Activated CD8-positive, alpha-beta T cell treated with anti-CD3 and anti-CD28 coated beads for 36 hours (primary cell): ENCODE data around the gene BTAF1. TPM values are rescaled to one million over a fixed set of nuclear protein-coding genes. Genes with fewer than 3 reads are reported as not detected.

ENCODE experiments used
- ATAC-seq: fragments of 200-7000 bp; cut with Tn5 transposase; one replicate; pipeline ENCODE4 v1.10.0; 2021; ENCODE audit warnings: mild to moderate bottlenecking, moderate library complexity
- CTCF ChIA-PET: fragments of 350-600 bp; sonication (Branson Sonifier 250); formaldehyde crosslinking; loops from one replicate; lab custom pipeline; 2021; ENCODE audit warnings: antibody characterized with exemption; lab: Charles Lee
- POLR2A ChIA-PET: fragments of 350-600 bp; sonication (Branson Sonifier 250); formaldehyde crosslinking; loops from one replicate; lab custom pipeline; 2021; ENCODE audit warnings: antibody characterized with exemption; lab: Charles Lee
- DNase-seq: peaks from one replicate; pipeline ENCODE4 v3.0.0-alpha.2; 2020
- H3K27ac Mint-ChIP-seq: one replicate; pipeline ENCODE4 v1.8.0; 2021; ENCODE audit warnings: mild to moderate bottlenecking, mixed read lengths
- H3K27me3 Mint-ChIP-seq: one replicate; pipeline ENCODE4 v1.8.0; 2021; ENCODE audit warnings: mixed read lengths
- H3K36me3 Mint-ChIP-seq: one replicate; pipeline ENCODE4 v1.8.0; 2021; ENCODE audit warnings: low read depth, mixed read lengths
- H3K4me1 Mint-ChIP-seq: one replicate; pipeline ENCODE4 v1.8.0; 2021; ENCODE audit warnings: low read depth, mixed read lengths
- H3K4me3 Mint-ChIP-seq: one replicate; pipeline ENCODE4 v1.8.0; 2021; ENCODE audit warnings: mild to moderate bottlenecking, moderate library complexity, mixed read lengths
- H3K9me3 Mint-ChIP-seq: one replicate; pipeline ENCODE4 v1.8.0; 2021; ENCODE audit warnings: mixed read lengths
- CTCF ChIP-seq: fragments of 200-600 bp; IDR thresholded peaks from one replicate; pipeline ENCODE4 v1.8.0; 2022; ENCODE audit warnings: antibody characterized with exemption, mild to moderate bottlenecking
- intact Hi-C: fragments of 100-400 bp; cut with micrococcal nuclease; formaldehyde crosslinking; loops from one replicate; pipeline ENCODE4 v1.10.0; 2022
- total RNA-seq, 2 experiments: library from RNA; stranded (reverse); gene quantifications; one replicate each; pipeline ENCODE4 v1.2.3, GENCODE V29; 2021

The BTAF1 gene
- total RNA-seq, 2 experiments from 2014 or later, result 73.4 to 75.3 TPM

DNA sequence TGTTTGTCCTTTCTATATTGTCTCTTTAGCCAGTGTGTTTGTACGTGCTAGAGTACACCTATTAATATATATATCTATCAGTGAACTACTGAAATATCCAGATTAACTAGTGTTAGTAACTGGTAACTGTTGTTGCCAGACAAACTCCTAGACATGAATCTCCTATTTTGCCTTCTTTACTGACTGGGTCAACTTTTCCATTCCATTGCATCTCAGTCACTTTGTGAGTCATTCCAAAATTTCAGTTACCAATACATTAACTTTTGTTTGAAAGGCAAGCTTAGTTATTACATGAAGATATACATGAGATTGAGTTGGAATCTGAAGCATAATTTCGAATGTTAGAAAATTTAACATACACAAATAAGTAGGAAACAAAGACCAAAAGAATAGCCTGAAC is 51.4 kb downstream of the BTAF1 start:
- ATAC-seq (peak; percentile 64), DNase-seq (no peak)
- H3K4me1 Mint-ChIP-seq, result peaks cover 43% of the 10 kb centered on the region
- ChIA-PET POLR2A (interaction anchor here (1.3 kb wide), 1 partner anchor 51 kb away, joined by 5 read pairs; the partner anchor contains the start of gene BTAF1), CTCF (interaction anchor here (0.9 to 1.1 kb wide), 2 partner anchors 10 to 62 kb away, joined by 3 read pairs; no protein-coding TSS in a partner anchor)
- TF ChIP-seq CTCF, result no peak
- no peak overlapping the region for H3K4me3 Mint-ChIP-seq
- no peaks in the 10 kb centered on the region for H3K9me3 Mint-ChIP-seq
- H3K27me3 Mint-ChIP-seq, result no peaks in the 10 kb centered on the region
- intact Hi-C loops, result no loop called here
- H3K36me3 Mint-ChIP-seq, result peaks cover 59% of the 10 kb centered on the region
- H3K27ac Mint-ChIP-seq, result peak overlapping the region; percentile 82

DNA sequence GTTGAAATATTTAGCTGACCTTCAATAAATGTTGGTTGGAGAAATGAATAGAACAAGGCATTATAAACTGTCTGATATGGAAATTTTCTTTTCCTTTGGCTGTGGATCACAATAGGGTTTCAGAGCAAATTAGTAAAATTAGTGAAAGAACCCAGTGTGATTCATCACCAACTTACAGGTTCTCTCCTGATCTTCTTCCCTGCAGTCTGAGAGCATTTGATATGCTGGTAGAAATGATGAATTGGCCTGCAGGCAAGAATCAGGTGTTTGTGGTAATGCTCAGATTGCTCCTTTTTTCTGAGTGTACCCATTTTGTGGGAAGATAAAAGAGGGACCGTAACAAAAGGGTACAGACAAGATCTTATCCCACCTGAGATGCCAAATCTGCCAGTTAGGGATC is 51.9 kb downstream of the BTAF1 start:
- no peak overlapping the region for H3K4me3 Mint-ChIP-seq
- peak; percentile 38 for ATAC-seq
- intact Hi-C loops, result no loop called here
- no peak for TF ChIP-seq CTCF
- peaks cover 57% of the 10 kb centered on the region for H3K36me3 Mint-ChIP-seq
- no peaks in the 10 kb centered on the region for H3K27me3 Mint-ChIP-seq
- no peaks in the 10 kb centered on the region for H3K9me3 Mint-ChIP-seq
- peaks cover 43% of the 10 kb centered on the region for H3K4me1 Mint-ChIP-seq
- peak overlapping the region; percentile 82 for H3K27ac Mint-ChIP-seq
- POLR2A ChIA-PET, result interaction anchor here (1.3 kb wide), 1 partner anchor 52 kb away, joined by 5 read pairs; the partner anchor contains the start of gene BTAF1
- no peak for DNase-seq
- CTCF ChIA-PET, result interaction anchor here (1.1 to 1.2 kb wide), 2 partner anchors 9 to 51 kb away, joined by 3 read pairs; partner anchors contain the start of gene BTAF1

DNA sequence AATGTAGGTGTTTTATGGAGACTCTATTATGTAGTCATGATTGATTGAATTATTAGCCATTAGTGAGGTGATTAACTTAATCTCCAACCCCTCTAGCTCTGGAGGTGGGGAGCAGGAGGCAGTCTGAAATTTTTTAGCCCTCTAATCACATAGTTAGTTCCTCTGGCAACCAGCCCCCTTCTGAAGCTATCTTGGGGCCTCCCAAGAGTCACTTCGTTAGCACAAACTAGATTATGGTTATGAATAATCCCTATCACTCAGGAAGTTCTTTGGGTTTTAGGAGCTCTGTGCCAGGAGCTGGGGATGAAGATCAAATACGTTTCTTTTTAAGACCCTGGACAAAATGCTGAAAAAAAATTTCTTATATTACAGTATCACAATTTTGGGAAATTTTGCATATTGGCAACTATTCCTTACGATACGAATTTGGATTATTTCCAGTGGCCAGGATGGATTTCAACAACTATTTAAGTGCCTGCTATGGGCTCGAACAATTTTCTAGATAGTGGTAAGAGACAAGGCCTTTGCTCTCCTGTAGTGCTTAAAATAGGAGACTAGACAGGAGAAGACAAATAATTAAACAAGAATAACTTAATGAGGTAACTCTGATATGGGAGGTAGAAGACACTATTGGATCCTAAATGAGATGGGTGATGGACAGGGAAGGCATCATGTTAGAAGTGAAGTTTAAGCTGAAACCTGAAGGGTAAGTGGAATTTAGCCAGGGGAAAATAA is 52.9 kb downstream of the BTAF1 start:
- no peak for DNase-seq
- no peak for ATAC-seq
- Mint-ChIP-seq H3K4me3 (no peak overlapping the region), H3K27me3 (no peaks in the 10 kb centered on the region), H3K27ac (peak overlapping the region; percentile 17), H3K36me3 (peaks cover 56% of the 10 kb centered on the region), H3K9me3 (no peaks in the 10 kb centered on the region), H3K4me1 (peaks cover 43% of the 10 kb centered on the region)
- CTCF ChIA-PET, result interaction anchor here (1.2 kb wide), 1 partner anchor 52 kb away, joined by 3 read pairs; the partner anchor contains the start of gene BTAF1
- no peak for TF ChIP-seq CTCF
- POLR2A ChIA-PET, result interaction anchor here (0.6 to 0.7 kb wide), 2 partner anchors 10 to 13 kb away, joined by 3 to 4 read pairs; no protein-coding TSS in a partner anchor
- intact Hi-C loops, result no loop called here

- peaks cover 54% of the 10 kb centered on the region for H3K36me3 Mint-ChIP-seq
- CTCF ChIA-PET, result no interaction called here
- intact Hi-C loops, result no loop called here
- TF ChIP-seq CTCF, result no peak
- no peak overlapping the region for H3K4me3 Mint-ChIP-seq
- no peaks in the 10 kb centered on the region for H3K27me3 Mint-ChIP-seq
- POLR2A ChIA-PET, result no interaction called here
- peaks cover 43% of the 10 kb centered on the region for H3K4me1 Mint-ChIP-seq
- peak overlapping the region; percentile 2 for H3K27ac Mint-ChIP-seq
- H3K9me3 Mint-ChIP-seq, result no peaks in the 10 kb centered on the region
- no peak for DNase-seq
- no peak for ATAC-seq
Observed at GRCh38 chr10:91977491-91977890, 53.9 kb downstream of the BTAF1 start.

- Mint-ChIP-seq H3K9me3 (no peaks in the 10 kb centered on the region), H3K27ac (no peak overlapping the region), H3K27me3 (no peaks in the 10 kb centered on the region), H3K36me3 (peaks cover 63% of the 10 kb centered on the region), H3K4me1 (peaks cover 45% of the 10 kb centered on the region), H3K4me3 (no peak overlapping the region)
- CTCF ChIA-PET, result no interaction called here
- no peak for DNase-seq
- no peak for ATAC-seq
- intact Hi-C loops, result no loop called here
- no peak for TF ChIP-seq CTCF
- POLR2A ChIA-PET, result no interaction called here
Observed at GRCh38 chr10:91978585-91978984, 55.0 kb downstream of the BTAF1 start.
